GM12864 (cell line): ENCODE data around the gene UGCG.
"Not testable (repeated sequence)": the region's sequence is repeated elsewhere in the genome, so short reads cannot be mapped to it uniquely, and the experiment has no call there.

Source experiments
- DNase-seq: peaks from one replicate; pipeline ENCODE4 v3.0.0-alpha.2; 2011; ENCODE audit warnings: low read depth
- H3K4me3 ChIP-seq: 2 replicates; pipeline ENCODE4 v1.5.1; 2011; ENCODE audit warnings: mild to moderate bottlenecking, low read depth, low read length, control low read depth
- TF ChIP-seq, protein P1 (sequence below): IDR thresholded peaks from 2 replicates; pipeline ENCODE4 v1.5.1; 2011; ENCODE audit warnings: low read depth, mild to moderate bottlenecking, moderate library complexity, low read length, control low read depth, inconsistent platforms; ENCODE audit errors: missing control alignments

The UGCG gene

DNA sequence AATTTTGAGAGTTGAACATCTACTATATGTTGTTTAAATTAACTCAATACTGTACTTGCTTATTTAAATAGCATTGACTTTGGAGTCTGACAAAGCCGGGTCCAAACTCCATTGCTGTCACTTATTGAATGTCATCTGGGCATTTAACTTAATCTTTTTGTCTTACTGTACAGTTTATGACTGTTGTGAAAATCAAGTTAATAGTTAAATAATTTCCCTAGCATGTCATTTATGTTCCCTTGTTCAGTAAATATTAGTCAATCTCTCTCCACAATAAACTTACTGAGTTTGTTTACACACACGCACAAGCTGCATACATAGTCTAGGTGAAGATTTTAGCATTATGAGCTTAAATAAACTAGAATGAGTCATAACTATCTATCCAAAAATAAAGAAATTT, 6.3 kb upstream of the UGCG start:
- DNase-seq: no peak

GRCh38 chr9:111890867-111891266, 5.7 kb upstream of the UGCG start:
- H3K4me3 ChIP-seq: not testable (repeated sequence)

More for the DNA sequence above, 6.3 kb upstream of the UGCG start:
- H3K4me3 ChIP-seq: no peak overlapping the region
- TF ChIP-seq, protein P1, sequence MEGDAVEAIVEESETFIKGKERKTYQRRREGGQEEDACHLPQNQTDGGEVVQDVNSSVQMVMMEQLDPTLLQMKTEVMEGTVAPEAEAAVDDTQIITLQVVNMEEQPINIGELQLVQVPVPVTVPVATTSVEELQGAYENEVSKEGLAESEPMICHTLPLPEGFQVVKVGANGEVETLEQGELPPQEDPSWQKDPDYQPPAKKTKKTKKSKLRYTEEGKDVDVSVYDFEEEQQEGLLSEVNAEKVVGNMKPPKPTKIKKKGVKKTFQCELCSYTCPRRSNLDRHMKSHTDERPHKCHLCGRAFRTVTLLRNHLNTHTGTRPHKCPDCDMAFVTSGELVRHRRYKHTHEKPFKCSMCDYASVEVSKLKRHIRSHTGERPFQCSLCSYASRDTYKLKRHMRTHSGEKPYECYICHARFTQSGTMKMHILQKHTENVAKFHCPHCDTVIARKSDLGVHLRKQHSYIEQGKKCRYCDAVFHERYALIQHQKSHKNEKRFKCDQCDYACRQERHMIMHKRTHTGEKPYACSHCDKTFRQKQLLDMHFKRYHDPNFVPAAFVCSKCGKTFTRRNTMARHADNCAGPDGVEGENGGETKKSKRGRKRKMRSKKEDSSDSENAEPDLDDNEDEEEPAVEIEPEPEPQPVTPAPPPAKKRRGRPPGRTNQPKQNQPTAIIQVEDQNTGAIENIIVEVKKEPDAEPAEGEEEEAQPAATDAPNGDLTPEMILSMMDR: no peak

GRCh38 chr9:111891910-111892499, 4.6 kb upstream of the UGCG start:
- no peak for DNase-seq
- TF ChIP-seq, protein P1: no peak
- no peak overlapping the region for H3K4me3 ChIP-seq

More at GRCh38 chr9:111890867-111891266, 5.7 kb upstream of the UGCG start:
- DNase-seq: not testable (repeated sequence)

GRCh38 chr9:111896942-111897600, 457 bp downstream of the UGCG start:
- TF ChIP-seq, protein P1: no peak
- peak overlapping the region; percentile 82 for H3K4me3 ChIP-seq
- DNase-seq: no peak

DNA sequence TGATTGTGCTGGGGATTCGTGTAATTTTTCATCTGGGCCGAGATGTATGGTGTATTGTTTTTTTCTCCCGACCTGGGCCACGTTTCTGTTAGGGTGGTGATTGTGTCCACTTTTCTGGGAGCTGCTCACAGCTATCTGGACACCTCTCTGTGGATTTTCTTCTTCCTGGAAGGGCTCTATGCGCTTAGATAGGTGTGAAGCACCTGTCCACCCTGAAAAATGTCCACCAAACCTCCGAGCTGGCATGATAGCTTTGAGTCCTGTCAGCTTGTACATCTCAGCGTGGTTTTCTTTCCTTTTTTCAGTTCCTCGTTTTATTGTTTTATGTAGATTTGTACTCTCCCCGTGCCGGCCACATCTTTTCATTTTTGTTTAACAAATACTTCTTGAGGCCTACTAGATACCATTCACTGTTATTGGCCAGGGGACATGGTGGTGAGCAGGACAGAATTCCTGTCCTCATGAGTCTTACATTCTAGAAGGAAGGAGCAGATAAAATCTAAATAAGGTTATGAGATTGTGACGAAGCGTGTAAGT, 1.1 kb downstream of the UGCG start:
- peak; percentile 87 for DNase-seq
- TF ChIP-seq, protein P1: no peak
- H3K4me3 ChIP-seq: peak overlapping the region; percentile 82

DNA sequence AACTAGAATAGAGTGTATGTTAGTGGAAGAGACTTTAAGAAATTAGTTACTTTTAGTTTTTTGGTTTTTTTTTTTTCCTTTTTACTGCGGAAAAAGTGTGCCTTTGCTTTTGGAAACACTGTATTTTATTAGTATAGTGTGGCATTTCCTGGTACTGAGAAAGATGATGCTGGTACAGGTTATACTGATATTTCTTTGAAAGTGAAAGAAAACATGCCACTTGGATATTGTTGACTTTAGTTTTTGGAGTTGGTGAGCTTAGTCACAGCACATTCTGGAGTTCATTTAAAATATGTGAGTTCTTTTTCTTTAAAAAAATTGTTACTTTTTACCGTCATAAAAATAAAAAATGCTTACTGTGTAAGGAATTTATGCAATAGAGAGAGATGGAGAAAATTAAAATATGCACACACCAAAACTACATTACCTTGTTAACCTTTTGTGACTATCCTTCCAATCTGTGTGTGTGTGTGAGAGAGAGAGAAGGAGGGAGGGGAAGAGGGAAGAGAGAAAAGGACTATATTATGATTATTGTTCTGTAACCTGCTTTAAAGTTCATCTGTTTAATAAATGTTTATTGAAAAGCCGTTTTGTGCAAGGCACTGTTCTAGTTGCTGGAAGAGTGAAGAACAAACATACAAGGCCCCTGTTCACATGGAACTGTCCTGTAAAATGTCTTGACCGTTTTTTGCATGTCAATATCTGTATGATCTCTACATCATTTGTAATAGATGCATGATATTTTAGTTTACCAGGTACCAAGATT, 1.9 kb downstream of the UGCG start:
- DNase-seq: no peak
- TF ChIP-seq, protein P1: no peak

More for the DNA sequence above, 1.9 kb downstream of the UGCG start:
- peak overlapping the region; percentile 82 for H3K4me3 ChIP-seq
